ENCODE data around the gene SLC66A2. TPM values are rescaled to one million over a fixed set of nuclear protein-coding genes. Genes with fewer than 3 reads are reported as not detected.
A peak's percentile ranks its signal among the peaks of the same experiment; 100 is the strongest.

SLC66A2 gene
- total RNA-seq, 1 experiment from 2014 or later, result 13.0 TPM

GRCh38 chr18:79943608-79944125, 7.8 kb downstream of the SLC66A2 start:
- H3K56ac ChIP-seq (ENCODE audit: insufficient read length, low read depth, low read length), result no peak overlapping the region
- H4K8ac ChIP-seq (replicated peaks; ENCODE audit: insufficient read length, low read depth, low read length), result no peak overlapping the region
- no peak overlapping the region for H2AFZ ChIP-seq (ENCODE audit: low read length)
- no peaks in the 10 kb centered on the region for H3K4me1 ChIP-seq (ENCODE audit: insufficient read depth, low read length)
- no peak overlapping the region for H3K27ac Mint-ChIP-seq
- no peak overlapping the region for H3T11ph ChIP-seq (ENCODE audit: low read length)
- H4K20me1 ChIP-seq (ENCODE audit: control insufficient read depth, insufficient read depth, insufficient read length), result no peaks in the 10 kb centered on the region
- H3K79me1 ChIP-seq (ENCODE audit: insufficient read depth, low read depth, low read length, poor library complexity, severe bottlenecking), result no peaks in the 10 kb centered on the region
- H3K4me3 Mint-ChIP-seq, result no peak overlapping the region
- no peak overlapping the region for H3K4me2 ChIP-seq (ENCODE audit: insufficient read depth, insufficient read length, low read length)
- H4K5ac ChIP-seq (ENCODE audit: insufficient read length, low read depth, low read length), result no peak overlapping the region
- no peak overlapping the region for H3K23ac ChIP-seq (ENCODE audit: insufficient read length, low read depth, low read length)
- no peak overlapping the region for H4K91ac ChIP-seq (ENCODE audit: insufficient read length, low read depth, low read length)
- H3K9me3 ChIP-seq (ENCODE audit: control insufficient read depth, low read depth, low read length), result no peaks in the 10 kb centered on the region
- H2BK12ac ChIP-seq (ENCODE audit: insufficient read length, low read depth, low read length), result no peak overlapping the region
- peaks cover 7% of the 10 kb centered on the region for H3K27me3 Mint-ChIP-seq (ENCODE audit: low read depth)
- H3K27ac ChIP-seq (ENCODE audit: insufficient read length, low read depth, low read length), result no peak overlapping the region
- H3K79me2 ChIP-seq (ENCODE audit: insufficient read depth, low read length), result no peaks in the 10 kb centered on the region
- peaks cover 0 to 16% (median 5%) of the 10 kb centered on the region in 3 experiments; a peak in 5 of 7 replicates for H3K36me3 Mint-ChIP-seq (ENCODE audit: insufficient read depth in 1 of 3, low read depth in 3 of 3)
- H2BK15ac ChIP-seq (ENCODE audit: low read depth, low read length), result no peak overlapping the region
- DNase-seq, result peak; percentile 33
- no peak for TF ChIP-seq CTCF (conservative IDR thresholded peaks at IDR 0.05)
- no peak overlapping the region for H3K9ac ChIP-seq (ENCODE audit: extremely low read depth, insufficient read length, low read length)
- no peaks in the 10 kb centered on the region for H3K27me3 ChIP-seq (ENCODE audit: insufficient read depth, low read length)
- H3K4ac ChIP-seq (ENCODE audit: low read depth, low read length), result no peak overlapping the region
- H3K23me2 ChIP-seq (ENCODE audit: insufficient read length, low read depth, low read length, poor library complexity, severe bottlenecking), result no peaks in the 10 kb centered on the region
- no peak overlapping the region for H2BK120ac ChIP-seq (ENCODE audit: low read depth, low read length, poor library complexity, severe bottlenecking)
- WGBS (ENCODE audit: extremely low coverage, insufficient read length, low lambda C conversion rate), result no CpG with 5 or more reads among the region's 20 CpGs
- H2AK5ac ChIP-seq (ENCODE audit: insufficient read length, low read length), result no peak overlapping the region
- no peak overlapping the region for H2BK5ac ChIP-seq (ENCODE audit: insufficient read length, low read length)
- no peaks in the 10 kb centered on the region; a peak in 1 of 5 replicates for H3K9me3 Mint-ChIP-seq
- no peak overlapping the region for H3K14ac ChIP-seq (ENCODE audit: insufficient read depth, low read length)
- peaks cover 7 to 17% of the 10 kb centered on the region in 2 experiments for H3K4me1 Mint-ChIP-seq
- H2BK20ac ChIP-seq (ENCODE audit: low read depth, low read length, poor library complexity, severe bottlenecking), result no peak overlapping the region
- no peak overlapping the region for H3K18ac ChIP-seq (ENCODE audit: insufficient read length, low read depth, low read length)
